Coronary artery (tissue), 2 donors: ENCODE measurements around the gene SLC26A11.

Experiments
- DNase-seq: peaks from one replicate; pipeline ENCODE4 v3.0.0-alpha.2; 2017; ENCODE audit warnings: low spot score
- H3K27ac ChIP-seq, 2 donors: fragments of 200-600 bp; sonication (generic); one replicate each; pipeline ENCODE4 v1.5.1; 2016 to 2019
- H3K4me3 ChIP-seq: fragments of 200-600 bp; sonication (generic); 2 replicates; pipeline ENCODE4 v1.5.1; 2016; ENCODE audit warnings: mild to moderate bottlenecking, moderate library complexity
- CTCF ChIP-seq: fragments of 200-600 bp; sonication (generic); IDR thresholded peaks from one replicate; pipeline ENCODE4 v1.5.1; 2019; ENCODE audit warnings: antibody characterized with exemption

Gene SLC26A11

GRCh38 chr17:80220054-80220735 lies at the start of gene SLC26A11, which contains the start of gene SGSH:
Gene SLC26A11 (plus strand): TSS chr17:80220427. CDS start chr17:80221561, 1,134 bp downstream.
Gene SGSH (minus strand): TSS chr17:80220333. CDS start chr17:80220313, 20 bp downstream.
- Histone ChIP-seq H3K4me3 (peak within 1 kb of the TSS; percentile 97), H3K27ac (peak within 1 kb of the TSS; percentile 86 to 93)
- DNase-seq: peak; percentile 82
- TF ChIP-seq CTCF: no peak

DNA sequence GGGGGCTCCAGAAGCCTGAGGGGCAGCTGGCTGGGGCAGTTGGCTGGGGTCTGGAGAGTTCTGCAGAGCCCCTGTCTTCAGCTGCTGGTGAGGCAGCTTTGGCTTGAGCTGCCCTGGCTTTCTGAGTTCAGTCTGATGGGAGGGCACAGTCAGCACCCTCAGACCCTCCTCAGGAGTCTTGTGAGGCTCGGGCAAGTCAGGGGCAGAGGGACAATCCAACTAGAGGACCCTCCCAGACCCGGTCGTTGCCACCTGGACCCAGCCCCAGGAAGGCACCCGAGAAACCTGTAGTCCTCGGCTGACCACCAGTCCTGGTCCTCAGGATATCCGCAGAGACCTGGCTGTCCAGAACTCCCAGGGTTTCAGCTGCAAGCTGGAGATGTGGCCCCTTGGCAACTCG lies 48.5 kb upstream of the SLC26A11 start:
- TF ChIP-seq CTCF: no peak
- no peak overlapping the region for H3K4me3 ChIP-seq
- no peak overlapping the region for H3K27ac ChIP-seq
- DNase-seq: no peak

DNA sequence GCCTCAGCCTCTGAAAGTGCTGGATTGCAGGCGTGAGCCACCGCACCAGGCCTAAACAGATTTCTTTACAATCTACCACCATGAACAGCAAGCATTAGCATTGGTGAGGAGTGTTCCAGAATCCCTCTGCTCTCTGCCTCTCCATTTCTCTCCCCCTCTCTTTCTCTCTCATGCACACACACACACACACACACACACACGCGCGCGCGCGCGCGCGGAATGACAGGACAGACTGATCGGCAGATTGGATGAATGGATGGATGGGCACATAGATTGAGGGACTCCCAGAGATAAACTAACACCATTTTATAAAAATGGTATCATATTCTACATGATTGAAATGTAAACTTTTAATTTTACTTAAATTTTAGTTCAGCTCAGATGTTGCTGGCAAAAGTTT lies 47.1 kb upstream of the SLC26A11 start:
- no peak overlapping the region for H3K27ac ChIP-seq
- no peak for DNase-seq
- no peak for TF ChIP-seq CTCF
- H3K4me3 ChIP-seq: no peak overlapping the region

GRCh38 chr17:80173916-80174315 lies 46.3 kb upstream of the SLC26A11 start:
- no peak for TF ChIP-seq CTCF
- H3K4me3 ChIP-seq: no peak overlapping the region
- H3K27ac ChIP-seq: no peak overlapping the region
- no peak for DNase-seq

DNA sequence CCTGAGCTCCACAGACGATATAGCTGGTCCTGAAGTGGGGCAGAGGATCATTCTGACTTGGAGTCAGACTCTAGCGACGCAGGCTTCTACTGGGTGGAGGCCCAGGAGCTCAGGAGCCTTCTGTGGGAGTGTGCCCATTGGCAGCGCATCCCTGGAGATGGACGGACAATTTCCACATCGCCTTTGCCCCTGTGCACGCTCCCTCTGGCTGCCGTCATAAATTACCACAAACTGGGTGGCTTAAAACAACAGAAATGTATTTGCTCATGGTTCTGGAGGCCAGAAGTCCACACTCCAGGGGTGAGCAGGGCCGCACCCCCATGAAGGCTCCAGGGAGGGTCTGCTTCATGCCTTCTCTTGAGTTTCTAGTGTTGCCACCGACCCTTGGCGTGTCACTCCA lies 43.5 kb upstream of the SLC26A11 start:
- no peak for DNase-seq
- TF ChIP-seq CTCF: no peak
- H3K4me3 ChIP-seq: no peak overlapping the region

DNA sequence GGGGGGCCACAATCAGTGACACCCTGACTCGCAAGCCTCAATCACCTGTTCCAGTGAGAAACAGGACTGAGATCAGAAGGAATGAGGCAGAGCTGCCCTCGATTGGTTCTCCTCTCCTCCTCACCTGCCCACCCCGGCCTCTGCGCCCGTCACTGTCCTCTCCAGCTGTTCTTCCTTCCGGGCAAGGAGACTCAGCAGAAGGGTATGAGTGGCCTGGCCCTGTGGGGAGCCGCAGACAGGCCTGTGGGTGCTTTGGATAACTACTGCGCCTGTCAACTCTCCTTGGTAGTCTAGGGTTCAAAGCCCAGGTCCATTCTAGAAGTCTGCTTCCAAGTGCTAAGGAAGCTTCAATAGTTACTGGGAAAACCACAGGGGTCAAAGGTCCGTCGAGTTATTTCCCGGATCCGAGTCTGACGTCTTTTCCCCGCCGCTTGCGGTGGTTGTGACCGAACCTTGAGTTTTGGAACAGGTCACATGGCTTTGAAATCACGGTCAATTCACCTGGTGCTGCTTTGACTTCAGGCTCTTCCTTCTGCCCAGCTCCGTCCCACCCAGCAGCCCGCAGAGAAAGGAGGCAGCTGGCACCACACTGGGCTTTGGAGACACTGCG lies 42.1 kb upstream of the SLC26A11 start:
- Histone ChIP-seq H3K4me3 (no peak overlapping the region), H3K27ac (no peak overlapping the region)
- no peak for TF ChIP-seq CTCF
- no peak for DNase-seq

More for the DNA sequence above, 43.5 kb upstream of the SLC26A11 start:
- no peak overlapping the region for H3K27ac ChIP-seq

DNA sequence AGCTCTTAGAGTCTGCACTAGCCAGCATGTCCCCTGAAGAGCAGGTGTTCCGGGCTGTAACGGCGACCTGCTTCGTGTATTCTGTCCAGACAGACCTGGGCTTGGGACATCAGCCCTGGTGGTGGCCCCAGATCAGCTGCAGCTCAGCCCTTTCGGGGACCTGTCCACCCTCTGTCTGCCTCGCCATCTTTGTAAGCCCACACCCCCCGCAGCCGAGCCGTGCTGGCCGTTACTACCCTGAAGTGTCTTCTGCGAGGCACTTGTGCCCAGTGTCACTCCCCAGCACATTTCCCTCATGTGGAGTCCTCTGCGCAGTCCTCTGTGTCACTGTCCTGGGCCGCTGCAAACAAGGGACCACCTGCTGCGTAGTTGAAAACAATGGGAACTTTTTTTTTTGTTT lies 40.0 kb upstream of the SLC26A11 start:
- H3K27ac ChIP-seq: no peak overlapping the region
- no peak overlapping the region for H3K4me3 ChIP-seq
- DNase-seq: no peak
- TF ChIP-seq CTCF: no peak
